ENCODE data around the gene PDE4D.

GRCh38 chr5:59665086-59665831 lies 228.3 kb downstream of the PDE4D start:
- no peak for TF ChIP-seq CTCF (IDR thresholded peaks at IDR 0.05; ENCODE audit: low read length)
- TF ChIP-seq EZH2 (optimal IDR thresholded peaks at IDR 0.05; ENCODE audit: low read depth, low read length) = no peak
- no peak for TF ChIP-seq EZH2phosphoT487 (IDR thresholded peaks at IDR 0.05; ENCODE audit: low read length)

Measured in MM.1S (cell line).